OCI-LY1 (cell line): Measurements from ENCODE around the gene SOX18.

Source experiments
- H2AFZ ChIP-seq: fragments of 200-600 bp; sonication (generic), shearing (Covaris generic); 2 replicates; pipeline ENCODE4 v1.6.0; 2014; ENCODE audit warnings: antibody characterized with exemption, mild to moderate bottlenecking, low read length
- H3F3A ChIP-seq: fragments of 200-600 bp; sonication (generic), shearing (Covaris generic); 2 replicates; pipeline ENCODE4 v1.6.0; 2014; ENCODE audit warnings: mild to moderate bottlenecking, antibody characterized with exemption, low read length, moderate library complexity; ENCODE audit not compliant: insufficient read depth
- H3K27ac ChIP-seq: fragments of 200-600 bp; sonication (generic); 2 replicates; pipeline ENCODE4 v1.5.1; 2014; ENCODE audit warnings: low read length, mixed run types, mild to moderate bottlenecking, low read depth; ENCODE audit not compliant: poor library complexity, severe bottlenecking
- H3K27me3 ChIP-seq: fragments of 200-600 bp; sonication (generic); 2 replicates; pipeline ENCODE4 v1.6.0; 2014; ENCODE audit warnings: antibody characterized with exemption, mild to moderate bottlenecking, low read length, moderate library complexity; ENCODE audit not compliant: insufficient read depth
- H3K36me3 ChIP-seq: fragments of 200-600 bp; sonication (generic); 2 replicates; pipeline ENCODE4 v1.6.1; 2014; ENCODE audit warnings: mild to moderate bottlenecking, antibody characterized with exemption, low read length, moderate library complexity, mixed read lengths; ENCODE audit not compliant: insufficient read depth
- H3K4me1 ChIP-seq: fragments of 200-600 bp; sonication (generic); 2 replicates; pipeline ENCODE4 v1.5.1; 2014; ENCODE audit warnings: mild to moderate bottlenecking, low read length, moderate library complexity; ENCODE audit not compliant: insufficient read depth, severe bottlenecking
- H3K4me2 ChIP-seq: fragments of 200-600 bp; sonication (generic), shearing (Covaris generic); 2 replicates; pipeline ENCODE4 v1.6.1; 2014; ENCODE audit warnings: low read length
- H3K4me3 ChIP-seq: fragments of 200-600 bp; sonication (generic); 2 replicates; pipeline ENCODE4 v1.5.1; 2014; ENCODE audit warnings: low read length, low read depth, mild to moderate bottlenecking, mixed read lengths; ENCODE audit not compliant: poor library complexity, severe bottlenecking
- H3K79me2 ChIP-seq: fragments of 200-600 bp; shearing (Covaris generic); 2 replicates; pipeline ENCODE4 v1.6.1; 2016; ENCODE audit warnings: mixed run types, low read length, mixed read lengths; ENCODE audit not compliant: insufficient read depth
- H3K9ac ChIP-seq: fragments of 200-600 bp; sonication (generic), shearing (Covaris generic); 2 replicates; pipeline ENCODE4 v1.6.1; 2014; ENCODE audit warnings: mild to moderate bottlenecking, low read length, mixed read lengths
- H3K9me2 ChIP-seq: fragments of 200-600 bp; sonication (generic), shearing (Covaris generic); 2 replicates; pipeline ENCODE4 v1.6.1; 2014; ENCODE audit warnings: low read depth, mild to moderate bottlenecking, low read length, mixed read lengths
- H3K9me3 ChIP-seq: fragments of 200-600 bp; shearing (Covaris generic); 2 replicates; pipeline ENCODE4 v1.6.1; 2014; ENCODE audit warnings: low read length, mixed read lengths
- H4K20me1 ChIP-seq: fragments of 200-600 bp; sonication (generic), shearing (Covaris generic); 2 replicates; pipeline ENCODE4 v1.6.0; 2016; ENCODE audit warnings: mild to moderate bottlenecking, low read length; ENCODE audit not compliant: insufficient read depth
- CTCF ChIP-seq: fragments of 200-600 bp; sonication (generic), shearing (Covaris generic); IDR thresholded peaks from 2 replicates; pipeline ENCODE4 v1.5.1; 2017; ENCODE audit warnings: mild to moderate bottlenecking, antibody characterized with exemption, low read length, moderate library complexity, mixed read lengths
- EZH2 ChIP-seq: fragments of 200-600 bp; sonication (generic), shearing (Covaris generic); IDR thresholded peaks from 2 replicates; pipeline ENCODE4 v1.8.0; 2017; ENCODE audit warnings: borderline replicate concordance, mixed run types, mild to moderate bottlenecking, antibody characterized with exemption, low read length, moderate library complexity, mixed read lengths

SOX18 gene

GRCh38 chr20:64025101-64025825, 24.2 kb downstream of the SOX18 start:
- H3F3A ChIP-seq = no peaks in the 10 kb centered on the region
- H3K4me2 ChIP-seq = no peak overlapping the region
- H3K9me2 ChIP-seq = no peaks in the 10 kb centered on the region
- H3K27me3 ChIP-seq = no peaks in the 10 kb centered on the region
- no peaks in the 10 kb centered on the region for H3K9me3 ChIP-seq
- no peak overlapping the region for H3K9ac ChIP-seq
- no peaks in the 10 kb centered on the region for H3K79me2 ChIP-seq
- no peak overlapping the region for H3K27ac ChIP-seq
- peaks cover 78% of the 10 kb centered on the region for H3K36me3 ChIP-seq
- no peak overlapping the region for H3K4me3 ChIP-seq
- TF ChIP-seq EZH2 (no peak), CTCF (no peak)
- H3K4me1 ChIP-seq = no peaks in the 10 kb centered on the region
- no peak overlapping the region for H2AFZ ChIP-seq
- H4K20me1 ChIP-seq = no peaks in the 10 kb centered on the region

- no peaks in the 10 kb centered on the region for H3K9me2 ChIP-seq
- peaks cover 79% of the 10 kb centered on the region for H3K36me3 ChIP-seq
- no peak overlapping the region for H2AFZ ChIP-seq
- no peaks in the 10 kb centered on the region for H3K27me3 ChIP-seq
- H3F3A ChIP-seq = no peaks in the 10 kb centered on the region
- no peaks in the 10 kb centered on the region for H3K4me1 ChIP-seq
- H3K27ac ChIP-seq = no peak overlapping the region
- H3K79me2 ChIP-seq = no peaks in the 10 kb centered on the region
- no peaks in the 10 kb centered on the region for H3K9me3 ChIP-seq
- no peak overlapping the region for H3K4me2 ChIP-seq
- H3K4me3 ChIP-seq = no peak overlapping the region
- no peak for TF ChIP-seq CTCF
- no peak for TF ChIP-seq EZH2
- H3K9ac ChIP-seq = no peak overlapping the region
- no peaks in the 10 kb centered on the region for H4K20me1 ChIP-seq
These were observed 25.1 kb downstream of the SOX18 start for GRCh38 chr20:64024141-64024990.

- Histone ChIP-seq H3F3A (no peaks in the 10 kb centered on the region), H3K4me1 (no peaks in the 10 kb centered on the region)
These were observed 25.9 kb downstream of the SOX18 start for GRCh38 chr20:64023361-64024140.

More at GRCh38 chr20:64023361-64024140, 25.9 kb downstream of the SOX18 start:
- no peak for TF ChIP-seq CTCF
- no peak for TF ChIP-seq EZH2
- Histone ChIP-seq H3K4me2 (no peak overlapping the region), H3K79me2 (no peaks in the 10 kb centered on the region), H4K20me1 (no peaks in the 10 kb centered on the region), H3K4me3 (no peak overlapping the region), H3K9ac (no peak overlapping the region), H3K9me2 (no peaks in the 10 kb centered on the region), H3K27ac (no peak overlapping the region), H3K9me3 (no peaks in the 10 kb centered on the region), H2AFZ (no peak overlapping the region), H3K27me3 (no peaks in the 10 kb centered on the region), H3K36me3 (peaks cover 79% of the 10 kb centered on the region)
